K562 (cell line): ENCODE measurements around the gene LIPT2. TPM values are rescaled to one million over a fixed set of nuclear protein-coding genes. Genes with fewer than 3 reads are reported as not detected.

Experiments used
- ARNT ChIP-seq, 2 experiments: fragments of 450-650 bp; IDR thresholded peaks; 2 replicates each; pipeline ENCODE4 v1.6.1; 2016; ENCODE audit warnings: mild to moderate bottlenecking in 1 of 2
- ATF7 ChIP-seq: fragments of 450-650 bp; IDR thresholded peaks from 2 replicates; pipeline ENCODE4 v1.7.1; 2014; ENCODE audit warnings: mild to moderate bottlenecking, moderate library complexity
- CBFB ChIP-seq: sonication (generic); formaldehyde crosslinking; IDR thresholded peaks from 2 replicates; pipeline ENCODE4 v1.4.0; 2020; ENCODE audit warnings: mild to moderate bottlenecking, missing genetic modification reagents
- CREB1 ChIP-seq, 2 experiments: sonication (generic) in 1 of 2; formaldehyde crosslinking in 1 of 2; IDR thresholded peaks; 2 replicates each; pipeline versions ENCODE4 v1.6.1 to v1.8.0; 2012 to 2022; ENCODE audit warnings: inconsistent platforms in 1 of 2, mild to moderate bottlenecking in 1 of 2, missing genetic modification reagents in 1 of 2, moderate library complexity in 1 of 2
- DDX20 ChIP-seq: fragments of 450-650 bp; IDR thresholded peaks from 2 replicates; pipeline ENCODE4 v1.6.1; 2016; ENCODE audit warnings: missing genetic modification characterization, low read depth, mild to moderate bottlenecking, missing compliant biosample characterization, moderate library complexity
- FOSL1 ChIP-seq: fragments of 200-800 bp; sonication (Bioruptor generic); conservative IDR thresholded peaks from 2 replicates; pipeline ENCODE4 v1.6.1; 2016; ENCODE audit warnings: missing genetic modification characterization, missing compliant biosample characterization
- FOXK2 ChIP-seq, 2 experiments: fragments of 450-650 bp; IDR thresholded peaks in 1 of 2; conservative IDR thresholded peaks in 1 of 2; 2 replicates each; pipeline ENCODE4 v1.6.1; 2016; ENCODE audit warnings: low read depth in 2 of 2, mild to moderate bottlenecking in 1 of 2
- GTF2F1 ChIP-seq: IDR thresholded peaks from 2 replicates; pipeline ENCODE4 v1.6.1; 2011; ENCODE audit warnings: low read depth, low read length, improper control_type of control experiment
- HOXB6 ChIP-seq: fragments of 250-450 bp; sonication (Bioruptor Pico); IDR thresholded peaks from 2 replicates; pipeline ENCODE4 v1.5.1; 2022; ENCODE audit warnings: mild to moderate bottlenecking, borderline replicate concordance
- ILK ChIP-seq: fragments of 450-650 bp; IDR thresholded peaks from 2 replicates; pipeline ENCODE4 v1.6.1; 2016; ENCODE audit warnings: missing genetic modification characterization, low read depth, mild to moderate bottlenecking, missing compliant biosample characterization, moderate library complexity, borderline replicate concordance
- IRF2 ChIP-seq: sonication (generic); formaldehyde crosslinking; IDR thresholded peaks from 2 replicates; pipeline ENCODE4 v1.8.1; 2022; ENCODE audit warnings: mild to moderate bottlenecking, missing genetic modification reagents
- JUND ChIP-seq, 2 experiments: IDR thresholded peaks; 2 replicates in 1 of 2; 3 replicates in 1 of 2; pipeline ENCODE4 v1.6.1; 2011; ENCODE audit warnings: borderline replicate concordance in 2 of 2, low read depth in 2 of 2, low read length in 2 of 2, improper control_type of control experiment in 1 of 2, missing biosample characterization in 1 of 2, missing genetic modification characterization in 1 of 2, missing genetic modification reagents in 1 of 2
- KAT8 ChIP-seq: fragments of 450-650 bp; IDR thresholded peaks from 2 replicates; pipeline ENCODE4 v1.6.1; 2016; ENCODE audit warnings: low read depth, mild to moderate bottlenecking
- KHSRP ChIP-seq: fragments of 450-650 bp; IDR thresholded peaks from 2 replicates; pipeline ENCODE4 v1.6.1; 2017
- NCOA1 ChIP-seq: fragments of 450-650 bp; IDR thresholded peaks from 2 replicates; pipeline ENCODE4 v1.6.1; 2016; ENCODE audit warnings: low read depth
- POLR2B ChIP-seq: fragments of 450-650 bp; IDR thresholded peaks from 2 replicates; pipeline ENCODE4 v1.6.1; 2018; ENCODE audit warnings: low read depth; ENCODE audit not compliant: partially characterized antibody
- SIRT6 ChIP-seq: IDR thresholded peaks from one replicate; pipeline ENCODE4 v1.6.1; 2012; ENCODE audit warnings: low read depth, mild to moderate bottlenecking, control low read depth, inconsistent platforms, low read length, moderate library complexity
- TARDBP ChIP-seq: fragments of 450-650 bp; IDR thresholded peaks from 2 replicates; pipeline ENCODE4 v1.6.1; 2016
- XRCC4 ChIP-seq: IDR thresholded peaks from one replicate; pipeline ENCODE4 v1.6.1; 2011; ENCODE audit not compliant: insufficient read depth, insufficient read length; ENCODE audit errors: extremely low read depth
- ZKSCAN3 ChIP-seq: fragments of 250-450 bp; sonication (Bioruptor Pico); IDR thresholded peaks from 2 replicates; pipeline ENCODE4 v1.4.0; 2020
- ZNF121 ChIP-seq: sonication (generic); formaldehyde crosslinking; conservative IDR thresholded peaks from 2 replicates; pipeline ENCODE4 v1.8.0; 2022; ENCODE audit warnings: missing genetic modification reagents
- ZNF124 ChIP-seq: sonication (generic); formaldehyde crosslinking; IDR thresholded peaks from 2 replicates; pipeline ENCODE4 v1.8.1; 2022; ENCODE audit warnings: missing genetic modification reagents
- ZNF212 ChIP-seq: fragments of 450-650 bp; formaldehyde crosslinking; IDR thresholded peaks from 2 replicates; pipeline ENCODE4 v1.4.0; 2020; ENCODE audit warnings: mild to moderate bottlenecking
- ZNF79 ChIP-seq: fragments of 250-450 bp; sonication (Bioruptor Pico); IDR thresholded peaks from 2 replicates; pipeline ENCODE4 v1.4.0; 2020; ENCODE audit warnings: low read depth, mild to moderate bottlenecking, moderate library complexity
- ZNF830 ChIP-seq: fragments of 250-450 bp; sonication (Bioruptor Pico); IDR thresholded peaks from 2 replicates; pipeline ENCODE4 v1.5.0; 2021; ENCODE audit warnings: mild to moderate bottlenecking
- polyA plus RNA-seq, 8 experiments: library from polyadenylated mRNA; depleted of rRNA in 4 of 8; stranded (reverse) in 5 of 8; unstranded in 3 of 8; fragments of >200 nt; fragmentation: Nextera tagmentation in 2 of 8; fragmentation: Illumina TruSeq in 1 of 8; extraction: Ambion mirVana in 2 of 8; extraction: Trizol in 1 of 8; gene quantifications; 2 replicates each; pipeline versions ENCODE4 v1.2.1 to v1.2.3, GENCODE V29; 2011 to 2014; ENCODE audit warnings: inconsistent platforms in 1 of 8, missing spikeins in 1 of 8
- total RNA-seq, 7 experiments: library from RNA; depleted of rRNA in 6 of 7; stranded (reverse); fragments of >200 nt in 6 of 7; fragmentation: Illumina TruSeq in 2 of 7; extraction: Trizol in 2 of 7; gene quantifications; 2 replicates each; pipeline versions ENCODE4 v1.2.1 to v1.2.3, GENCODE V29; 2011 to 2021; ENCODE audit warnings: low replicate concordance in 1 of 7
- TF ChIP-seq, protein P1 (sequence below): sonication (generic); formaldehyde crosslinking; IDR thresholded peaks from 2 replicates; pipeline ENCODE4 v1.8.1; 2023; ENCODE audit warnings: mild to moderate bottlenecking, missing genetic modification reagents
- TF ChIP-seq, protein P2 (sequence below): fragments of 450-650 bp; formaldehyde crosslinking; IDR thresholded peaks from 2 replicates; pipeline ENCODE4 v1.4.0; 2020; ENCODE audit warnings: mild to moderate bottlenecking
- TF ChIP-seq, protein P3 (sequence below): fragments of 450-650 bp; IDR thresholded peaks from 2 replicates; pipeline ENCODE4 v1.6.1; 2018; ENCODE audit warnings: mild to moderate bottlenecking, low read depth; ENCODE audit not compliant: partially characterized antibody

LIPT2 gene
- total and polyA plus RNA-seq, 9 of the 15 experiments (the other 6 are each of a cell fraction or from before 2014, with no cell fraction given), result 1.00 to 5.2 (median 3.5) TPM

DNA sequence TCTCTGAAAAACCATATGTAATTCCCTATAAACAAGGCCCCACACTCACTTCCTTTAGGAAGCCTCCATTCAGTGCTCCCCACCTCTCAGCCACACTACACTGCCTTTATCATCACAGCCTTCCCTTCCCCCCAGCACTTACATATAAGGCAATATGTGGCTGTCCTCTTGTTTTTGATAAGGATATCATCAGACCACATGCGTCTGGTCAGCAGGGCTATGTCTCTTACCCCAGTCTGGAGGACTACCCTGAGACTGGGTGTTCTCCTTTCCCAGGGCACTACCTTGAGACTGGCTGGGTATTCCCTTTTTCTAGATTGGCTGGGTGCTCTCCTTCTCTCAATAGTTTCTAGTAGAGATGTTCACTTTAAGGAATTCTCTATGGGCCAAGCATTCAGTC, 33.9 kb downstream of the LIPT2 start (continued):
- TF ChIP-seq ZNF79 (CRISPR knock-in tag) (no peak), XRCC4 (no peak), GTF2F1 (no peak), ZNF830 (no peak), ILK (no peak), HOXB6 (CRISPR knock-in tag) (no peak), JUND (IDR thresholded peaks at IDR 0.05; ENCODE audit: borderline replicate concordance, low read depth, low read length) (peak; percentile 30; the same call in 1 of the 2 replicates), JUND (tag; IDR thresholded peaks at IDR 0.05; ENCODE audit: borderline replicate concordance, low read depth, low read length) (no peak; the same call in 2 of the 3 replicates), FOXK2 (conservative IDR thresholded peaks at IDR 0.05 in 1 of 2, IDR thresholded peaks at IDR 0.05 in 1 of 2; ENCODE audit: low read depth in 2 of 2) (peak; percentile 33 to 52; a peak in 2 of 4 replicates), POLR2B (no peak), ARNT (IDR thresholded peaks at IDR 0.05) (no peak; a peak in 1 of 4 replicates), CBFB (CRISPR knock-in tag) (no peak), ZNF124 (no peak), KAT8 (no peak), IRF2 (no peak), ZNF121 (CRISPR knock-in tag) (no peak), CREB1 (IDR thresholded peaks at IDR 0.05) (no peak), CREB1 (CRISPR knock-in tag; IDR thresholded peaks at IDR 0.05) (no peak), TARDBP (no peak), KHSRP (no peak), ZNF212 (no peak), ATF7 (no peak), NCOA1 (no peak), ZKSCAN3 (no peak), FOSL1 (tag) (no peak; the same call in 1 of the 2 replicates), SIRT6 (no peak), DDX20 (no peak)
- TF ChIP-seq, protein P1, sequence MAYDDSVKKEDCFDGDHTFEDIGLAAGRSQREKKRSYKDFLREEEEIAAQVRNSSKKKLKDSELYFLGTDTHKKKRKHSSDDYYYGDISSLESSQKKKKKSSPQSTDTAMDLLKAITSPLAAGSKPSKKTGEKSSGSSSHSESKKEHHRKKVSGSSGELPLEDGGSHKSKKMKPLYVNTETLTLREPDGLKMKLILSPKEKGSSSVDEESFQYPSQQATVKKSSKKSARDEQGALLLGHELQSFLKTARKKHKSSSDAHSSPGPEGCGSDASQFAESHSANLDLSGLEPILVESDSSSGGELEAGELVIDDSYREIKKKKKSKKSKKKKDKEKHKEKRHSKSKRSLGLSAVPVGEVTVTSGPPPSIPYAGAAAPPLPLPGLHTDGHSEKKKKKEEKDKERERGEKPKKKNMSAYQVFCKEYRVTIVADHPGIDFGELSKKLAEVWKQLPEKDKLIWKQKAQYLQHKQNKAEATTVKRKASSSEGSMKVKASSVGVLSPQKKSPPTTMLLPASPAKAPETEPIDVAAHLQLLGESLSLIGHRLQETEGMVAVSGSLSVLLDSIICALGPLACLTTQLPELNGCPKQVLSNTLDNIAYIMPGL (CRISPR knock-in tag), result no peak
- TF ChIP-seq, protein P2, sequence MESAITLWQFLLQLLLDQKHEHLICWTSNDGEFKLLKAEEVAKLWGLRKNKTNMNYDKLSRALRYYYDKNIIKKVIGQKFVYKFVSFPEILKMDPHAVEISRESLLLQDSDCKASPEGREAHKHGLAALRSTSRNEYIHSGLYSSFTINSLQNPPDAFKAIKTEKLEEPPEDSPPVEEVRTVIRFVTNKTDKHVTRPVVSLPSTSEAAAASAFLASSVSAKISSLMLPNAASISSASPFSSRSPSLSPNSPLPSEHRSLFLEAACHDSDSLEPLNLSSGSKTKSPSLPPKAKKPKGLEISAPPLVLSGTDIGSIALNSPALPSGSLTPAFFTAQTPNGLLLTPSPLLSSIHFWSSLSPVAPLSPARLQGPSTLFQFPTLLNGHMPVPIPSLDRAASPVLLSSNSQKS, result no peak
- TF ChIP-seq, protein P3, sequence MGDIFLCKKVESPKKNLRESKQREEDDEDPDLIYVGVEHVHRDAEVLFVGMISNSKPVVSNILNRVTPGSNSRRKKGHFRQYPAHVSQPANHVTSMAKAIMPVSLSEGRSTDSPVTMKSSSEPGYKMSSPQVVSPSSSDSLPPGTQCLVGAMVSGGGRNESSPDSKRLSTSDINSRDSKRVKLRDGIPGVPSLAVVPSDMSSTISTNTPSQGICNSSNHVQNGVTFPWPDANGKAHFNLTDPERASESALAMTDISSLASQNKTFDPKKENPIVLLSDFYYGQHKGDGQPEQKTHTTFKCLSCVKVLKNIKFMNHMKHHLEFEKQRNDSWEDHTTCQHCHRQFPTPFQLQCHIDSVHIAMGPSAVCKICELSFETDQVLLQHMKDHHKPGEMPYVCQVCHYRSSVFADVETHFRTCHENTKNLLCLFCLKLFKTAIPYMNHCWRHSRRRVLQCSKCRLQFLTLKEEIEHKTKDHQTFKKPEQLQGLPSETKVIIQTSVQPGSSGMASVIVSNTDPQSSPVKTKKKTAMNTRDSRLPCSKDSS, result no peak
